ENCODE results near the gene FARS2. TPM values are rescaled to one million over a fixed set of nuclear protein-coding genes. Genes with fewer than 3 reads are reported as not detected.

FARS2 gene
- total and polyA plus RNA-seq, 2 donors (not counting 3 experiments of a cell fraction or from before 2014, with no cell fraction given): 20.2 to 20.5 TPM

GRCh38 chr6:5390177-5390576 is 128.9 kb downstream of the FARS2 start:
- intact Hi-C loops (cut with micrococcal nuclease): no loop called here
- DNase-seq (ENCODE audit: low read depth, low spot score): no peak
- no TSS peak for BruUV-seq (replicated peaks)
- Histone ChIP-seq H3K9me3 (replicated peaks; ENCODE audit: control insufficient read depth, insufficient read depth, low read length) (no peaks in the 10 kb centered on the region), H3K27me3 (ENCODE audit: control insufficient read depth in 2 of 2, insufficient read depth in 2 of 2, low read length in 2 of 2) (no peaks in the 10 kb centered on the region), H3K9ac (replicated peaks; ENCODE audit: extremely low read depth, insufficient read depth, low read length) (no peak overlapping the region), H3K9me1 (replicated peaks; ENCODE audit: control insufficient read depth, extremely low read depth, insufficient read depth, low read length) (no peaks in the 10 kb centered on the region), H2AFZ (ENCODE audit: low read depth, low read length) (no peak overlapping the region), H3K4me2 (ENCODE audit: insufficient read depth, low read length) (no peak overlapping the region), H4K20me1 (replicated peaks; ENCODE audit: control insufficient read depth, extremely low read depth, insufficient read depth, low read length) (no peaks in the 10 kb centered on the region), H3K4me3 (replicated peaks in 1 of 3; ENCODE audit: insufficient read depth in 1 of 3, low read depth in 1 of 3, low read length in 3 of 3) (no peak overlapping the region), H3K27ac (ENCODE audit: insufficient read depth, low read depth, low read length) (no peak overlapping the region), H3K4me1 (ENCODE audit: control insufficient read depth, extremely low read depth, insufficient read depth, low read length) (no peaks in the 10 kb centered on the region), H3K36me3 (ENCODE audit: control insufficient read depth in 2 of 2, extremely low read depth in 1 of 2, insufficient read depth in 2 of 2, low read length in 2 of 2) (no peaks in the 10 kb centered on the region), H3K79me2 (ENCODE audit: control insufficient read depth, insufficient read depth, low read length) (no peaks in the 10 kb centered on the region)
- POLR2A ChIA-PET: no interaction called here
- CTCF ChIA-PET: interaction anchor here (1.5 to 2.4 kb wide), 4 partner anchors 8 to 246 kb away, joined by 3 to 7 read pairs (median 6); no protein-coding TSS in a partner anchor
- dilution Hi-C loops (cut with MboI; ENCODE audit: extremely low pct_ligation_motif_present, low sequenced_read_pairs): no loop called here
- peak; percentile 66 for FAIRE-seq
- no peak for TF ChIP-seq JUN (IDR thresholded peaks at IDR 0.05; ENCODE audit: borderline replicate concordance, insufficient read depth, insufficient read length, low read depth)
- TF ChIP-seq POLR2A (IDR thresholded peaks at IDR 0.05; ENCODE audit: low read depth, low read length): no peak
- no peak for TF ChIP-seq FOS (IDR thresholded peaks at IDR 0.05; ENCODE audit: borderline replicate concordance, insufficient read depth, low read length)
- TF ChIP-seq MAX (IDR thresholded peaks at IDR 0.05; ENCODE audit: insufficient read depth, insufficient read length): no peak
- no peak for TF ChIP-seq POLR2AphosphoS5 (IDR thresholded peaks at IDR 0.05; ENCODE audit: insufficient read depth, low read depth, low read length)
- TF ChIP-seq EZH2 (IDR thresholded peaks at IDR 0.05; ENCODE audit: borderline replicate concordance, low read depth, low read length, severe bottlenecking): no peak
- TF ChIP-seq CTCF (IDR thresholded peaks at IDR 0.05; ENCODE audit: extremely low read depth in 1 of 2, insufficient read depth in 1 of 2, low read depth in 1 of 2, low read length in 2 of 2): no peak
- no peak for TF ChIP-seq GATA2 (IDR thresholded peaks at IDR 0.05; ENCODE audit: insufficient read depth, insufficient read length, low read depth, low read length)
- TF ChIP-seq MYC (IDR thresholded peaks at IDR 0.05; ENCODE audit: low read depth, low read length): no peak
